HepG2 (cell line): ENCODE data around the gene GUSB. TPM values are rescaled to one million over a fixed set of nuclear protein-coding genes. Genes with fewer than 3 reads are reported as not detected.

ENCODE experiments used
- ATAC-seq: fragments of 200-7000 bp; cut with Tn5 transposase; 3 replicates; pipeline ENCODE4 v1.9.1; 2020; ENCODE audit warnings: mild to moderate bottlenecking, moderate library complexity
- BruUV-seq: library from RNA; stranded (reverse); fragments of 400-500 nt; replicated peaks from 2 replicates; lab custom pipeline; 2021; lab: Mats Ljungman, UMichigan
- CTCF ChIA-PET: fragments of 300-600 bp; formaldehyde crosslinking; extraction: SDS; loops from one replicate; lab custom pipeline; 2021; ENCODE audit warnings: low total read pairs, inconsistent platforms, low intra/inter-chr PET ratio; lab: Yijun Ruan, JAX
- POLR2A ChIA-PET: fragments of 350-600 bp; sonication (Branson Sonifier 250); formaldehyde crosslinking; loops from one replicate; lab custom pipeline; 2020; ENCODE audit warnings: antibody characterized with exemption, inconsistent platforms; lab: Yijun Ruan, JAX
- DNase-seq: peaks from one replicate; pipeline ENCODE4 v3.0.0-alpha.2; 2015; ENCODE audit warnings: low spot score
- FAIRE-seq: peaks from 3 replicates; lab custom pipeline; 2011; peaks lifted over from hg19 to GRCh38; lab: Jason Lieb, UNC
- H2AFZ ChIP-seq: one replicate; pipeline ENCODE4 v1.6.1; 2011; ENCODE audit warnings: low read length, inconsistent platforms
- H3K27ac ChIP-seq: fragments of 300-600 bp; 3 replicates; pipeline ENCODE4 v1.8.0; 2011; ENCODE audit warnings: mixed run types, mild to moderate bottlenecking, mixed read lengths, low read length, inconsistent platforms; ENCODE audit not compliant: insufficient read depth; ENCODE audit errors: extremely low read length
- H3K27me3 ChIP-seq, 2 experiments: fragments of 200-600 bp in 1 of 2; 2 replicates in 1 of 2; 3 replicates in 1 of 2; pipeline versions ENCODE4 v1.6.0 to v1.8.0; 2011; ENCODE audit warnings: low read length in 2 of 2, mild to moderate bottlenecking in 2 of 2, moderate library complexity in 2 of 2, inconsistent platforms in 1 of 2; ENCODE audit not compliant: insufficient read depth in 2 of 2, control insufficient read depth in 1 of 2
- H3K36me3 ChIP-seq, 2 experiments: fragments of 200-600 bp in 1 of 2; replicated peaks in 1 of 2; 2 replicates in 1 of 2; 3 replicates in 1 of 2; pipeline versions ENCODE4 v1.5.1 to v1.8.0; 2011; ENCODE audit warnings: low read length in 2 of 2, inconsistent platforms in 1 of 2; ENCODE audit not compliant: insufficient read depth in 2 of 2, control insufficient read depth in 1 of 2
- H3K4me1 ChIP-seq: 2 replicates; pipeline ENCODE4 v1.5.1; 2012; ENCODE audit warnings: low read length, inconsistent platforms; ENCODE audit not compliant: insufficient read depth
- H3K4me2 ChIP-seq: 2 replicates; pipeline ENCODE4 v1.6.0; 2011; ENCODE audit warnings: low read depth, low read length, inconsistent platforms
- H3K4me3 ChIP-seq, 3 experiments: fragments of 200-600 bp in 1 of 3; sonication (generic), shearing (Covaris generic) in 1 of 3; replicated peaks in 1 of 3; 2 replicates each; pipeline ENCODE4 v1.5.1; 2011 to 2016; ENCODE audit warnings: low read length in 3 of 3, inconsistent platforms in 2 of 3, low read depth in 2 of 3, mild to moderate bottlenecking in 2 of 3, control low read depth in 1 of 3, mixed read lengths in 1 of 3; ENCODE audit not compliant: insufficient read depth in 1 of 3
- H3K79me2 ChIP-seq: one replicate; pipeline ENCODE4 v1.6.1; 2011; ENCODE audit warnings: low read length, inconsistent platforms; ENCODE audit not compliant: insufficient read depth
- H3K9ac ChIP-seq: 2 replicates; pipeline ENCODE4 v1.6.0; 2011; ENCODE audit warnings: mild to moderate bottlenecking, low read depth, low read length, inconsistent platforms; ENCODE audit not compliant: insufficient read depth
- H3K9me3 ChIP-seq: 2 replicates; pipeline ENCODE4 v1.5.1; 2012; ENCODE audit warnings: mild to moderate bottlenecking, low read length
- H4K20me1 ChIP-seq: 2 replicates; pipeline ENCODE4 v1.6.0; 2011; ENCODE audit warnings: inconsistent platforms, mild to moderate bottlenecking, low read length, moderate library complexity; ENCODE audit not compliant: insufficient read depth
- KDM1A ChIP-seq: IDR thresholded peaks from 2 replicates; pipeline ENCODE4 v1.6.1; 2016; ENCODE audit warnings: missing compliant biosample characterization
- KLF9 ChIP-seq: IDR thresholded peaks from 2 replicates; pipeline ENCODE4 v1.6.1; 2016; ENCODE audit warnings: low read depth
- PRPF4 ChIP-seq: fragments of 200-400 bp; formaldehyde crosslinking; IDR thresholded peaks from 2 replicates; pipeline ENCODE4 v1.6.1; 2016; ENCODE audit warnings: low read length, low read depth; ENCODE audit not compliant: poor library complexity, severe bottlenecking
- SALL1 ChIP-seq: sonication (generic); formaldehyde crosslinking; IDR thresholded peaks from 2 replicates; pipeline ENCODE4 v1.8.0; 2022; ENCODE audit warnings: mild to moderate bottlenecking, missing genetic modification reagents
- TMF1 ChIP-seq: sonication (generic); formaldehyde crosslinking; IDR thresholded peaks from 2 replicates; pipeline ENCODE4 v1.8.1; 2022; ENCODE audit warnings: low read depth, missing genetic modification reagents
- ZFY ChIP-seq: sonication (generic); formaldehyde crosslinking; IDR thresholded peaks from 2 replicates; pipeline ENCODE4 v1.4.0; 2020; ENCODE audit warnings: missing genetic modification reagents
- ZNF274 ChIP-seq: sonication (generic); formaldehyde crosslinking; IDR thresholded peaks from 2 replicates; pipeline ENCODE4 v1.5.1; 2020; ENCODE audit warnings: mild to moderate bottlenecking, missing genetic modification reagents
- ZNF383 ChIP-seq: sonication (generic); formaldehyde crosslinking; IDR thresholded peaks from 2 replicates; pipeline ENCODE4 v1.4.0; 2020; ENCODE audit warnings: missing genetic modification reagents, mild to moderate bottlenecking, borderline replicate concordance
- ZNF468 ChIP-seq: sonication (generic); formaldehyde crosslinking; IDR thresholded peaks from 2 replicates; pipeline ENCODE4 v1.8.0; 2022; ENCODE audit warnings: mild to moderate bottlenecking, moderate library complexity, missing genetic modification reagents
- WGBS: methylation state at CpG from one replicate; pipeline ENCODE4 v1.1.6; 2017; ENCODE audit warnings: low lambda C conversion rate; 5-methylcytosine and 5-hydroxymethylcytosine counted together
- in situ Hi-C: cut with HindIII; loops from 2 replicates; pipeline ENCODE4 v1.10.0; 2017; ENCODE audit warnings: low pct_unique_long_range_greater_than_20kb; ENCODE audit not compliant: extremely low pct_ligation_motif_present
- intact Hi-C: fragments of 100-400 bp; cut with micrococcal nuclease; formaldehyde crosslinking; loops from one replicate; pipeline ENCODE4 v1.10.0; 2022; ENCODE audit not compliant: unreplicated experiment
- polyA plus RNA-seq, 8 experiments: library from polyadenylated mRNA; depleted of rRNA in 3 of 8; stranded (reverse) in 7 of 8; unstranded in 1 of 8; fragments of >200 nt; fragmentation: Illumina TruSeq in 4 of 8; extraction: Trizol in 4 of 8; gene quantifications; 2 replicates each; pipeline versions ENCODE4 v1.2.1 to v1.2.3, GENCODE V29; 2011 to 2016; ENCODE audit warnings: low read depth in 4 of 8, missing spikeins in 1 of 8, mixed read lengths in 1 of 8; ENCODE audit not compliant: insufficient read depth in 1 of 8
- total RNA-seq, 5 experiments: library from RNA; depleted of rRNA; stranded (reverse); fragments of >200 nt; fragmentation: Illumina TruSeq; extraction: Trizol; gene quantifications; 2 replicates each; pipeline ENCODE4 v1.2.3, GENCODE V29; 2016; ENCODE audit warnings: low read depth in 1 of 5
- TF ChIP-seq, protein P1 (sequence below): IDR thresholded peaks from 2 replicates; pipeline ENCODE4 v1.6.1; 2016
- TF ChIP-seq, protein P2 (sequence below): fragments of 450-650 bp; IDR thresholded peaks from 2 replicates; pipeline ENCODE4 v1.6.1; 2017

The GUSB gene
- total and polyA plus RNA-seq, 2 of the 13 experiments (the other 11 are each of a cell fraction or from before 2014, with no cell fraction given) = 18.8 to 60.0 TPM

DNA sequence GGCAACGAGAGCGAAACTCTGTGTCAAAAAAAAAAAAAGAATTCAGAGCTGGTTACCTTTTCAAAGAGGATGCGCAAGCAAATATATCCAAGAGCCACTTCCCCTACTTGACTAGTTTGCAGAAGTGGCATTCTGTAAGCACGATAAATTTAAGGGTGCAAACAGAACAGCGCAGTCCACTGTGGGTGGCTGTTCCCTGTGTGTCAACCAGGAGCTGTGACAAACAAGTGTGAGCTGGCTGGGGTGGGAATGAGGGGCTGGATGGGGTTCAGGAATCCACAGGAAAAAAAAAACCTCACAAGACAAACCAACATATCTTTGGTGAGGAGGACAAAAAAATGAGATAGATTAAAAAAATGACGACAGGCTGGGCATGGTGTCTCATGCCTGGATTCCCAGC, 15.9 kb downstream of the GUSB start:
- WGBS = 98% methylated on average over 6 of the region's 6 CpGs
- Histone ChIP-seq H3K27me3 (no peaks in the 10 kb centered on the region), H3K36me3 (peaks cover 19 to 71% of the 10 kb centered on the region in 2 experiments; a peak in 4 of 5 replicates), H3K9ac (no peak overlapping the region), H3K79me2 (no peaks in the 10 kb centered on the region), H3K27ac (no peak overlapping the region), H3K4me2 (no peak overlapping the region), H3K4me3 (no peak overlapping the region), H3K4me1 (peaks cover 7% of the 10 kb centered on the region; the same call in 1 of the 2 replicates), H3K9me3 (no peaks in the 10 kb centered on the region), H4K20me1 (no peaks in the 10 kb centered on the region), H2AFZ (no peak overlapping the region)
- BruUV-seq = no TSS peak
- POLR2A ChIA-PET = no interaction called here
- intact Hi-C loops (no loop called here), in situ Hi-C loops (no loop called here)
- no peak for ATAC-seq
- no peak for DNase-seq
- CTCF ChIA-PET = no interaction called here
- TF ChIP-seq ZNF468 (CRISPR knock-in tag) (no peak), ZFY (CRISPR knock-in tag) (no peak), ZNF383 (CRISPR knock-in tag) (no peak), KLF9 (CRISPR knock-in tag) (no peak), KDM1A (CRISPR knock-in tag) (no peak), PRPF4 (no peak), TMF1 (CRISPR knock-in tag) (no peak), SALL1 (no peak), ZNF274 (CRISPR knock-in tag) (no peak)
- TF ChIP-seq, protein P1, sequence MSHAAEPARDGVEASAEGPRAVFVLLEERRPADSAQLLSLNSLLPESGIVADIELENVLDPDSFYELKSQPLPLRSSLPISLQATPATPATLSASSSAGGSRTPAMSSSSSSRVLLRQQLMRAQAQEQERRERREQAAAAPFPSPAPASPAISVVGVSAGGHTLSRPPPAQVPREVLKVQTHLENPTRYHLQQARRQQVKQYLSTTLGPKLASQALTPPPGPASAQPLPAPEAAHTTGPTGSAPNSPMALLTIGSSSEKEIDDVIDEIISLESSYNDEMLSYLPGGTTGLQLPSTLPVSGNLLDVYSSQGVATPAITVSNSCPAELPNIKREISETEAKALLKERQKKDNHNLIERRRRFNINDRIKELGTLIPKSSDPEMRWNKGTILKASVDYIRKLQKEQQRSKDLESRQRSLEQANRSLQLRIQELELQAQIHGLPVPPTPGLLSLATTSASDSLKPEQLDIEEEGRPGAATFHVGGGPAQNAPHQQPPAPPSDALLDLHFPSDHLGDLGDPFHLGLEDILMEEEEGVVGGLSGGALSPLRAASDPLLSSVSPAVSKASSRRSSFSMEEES = no peak
- TF ChIP-seq, protein P2, sequence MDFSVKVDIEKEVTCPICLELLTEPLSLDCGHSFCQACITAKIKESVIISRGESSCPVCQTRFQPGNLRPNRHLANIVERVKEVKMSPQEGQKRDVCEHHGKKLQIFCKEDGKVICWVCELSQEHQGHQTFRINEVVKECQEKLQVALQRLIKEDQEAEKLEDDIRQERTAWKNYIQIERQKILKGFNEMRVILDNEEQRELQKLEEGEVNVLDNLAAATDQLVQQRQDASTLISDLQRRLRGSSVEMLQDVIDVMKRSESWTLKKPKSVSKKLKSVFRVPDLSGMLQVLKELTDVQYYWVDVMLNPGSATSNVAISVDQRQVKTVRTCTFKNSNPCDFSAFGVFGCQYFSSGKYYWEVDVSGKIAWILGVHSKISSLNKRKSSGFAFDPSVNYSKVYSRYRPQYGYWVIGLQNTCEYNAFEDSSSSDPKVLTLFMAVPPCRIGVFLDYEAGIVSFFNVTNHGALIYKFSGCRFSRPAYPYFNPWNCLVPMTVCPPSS = no peak
- no peak for FAIRE-seq
